Neural cell (in vitro differentiated cells): ENCODE results near the gene LGI4. TPM values are rescaled to one million over a fixed set of nuclear protein-coding genes. Genes with fewer than 3 reads are reported as not detected.
A peak's percentile ranks its signal among the peaks of the same experiment; 100 is the strongest.
"Not testable (repeated sequence)": the region's sequence is repeated elsewhere in the genome, so short reads cannot be mapped to it uniquely, and the experiment has no call there.

Experiments used
- H2AFZ ChIP-seq: fragments of 200-600, 300-800 bp; sonication (generic), shearing (Covaris generic); 2 replicates; pipeline ENCODE4 v1.6.0; 2014; ENCODE audit warnings: low read depth, mild to moderate bottlenecking, antibody characterized with exemption, low read length, moderate library complexity
- H3F3A ChIP-seq: fragments of 200-600 bp; shearing (Covaris generic); 2 replicates; pipeline ENCODE4 v1.6.1; 2016; ENCODE audit warnings: mild to moderate bottlenecking, moderate library complexity, mixed read lengths, antibody characterized with exemption, low read length; ENCODE audit not compliant: insufficient read depth, poor library complexity, severe bottlenecking
- H3K27ac ChIP-seq: fragments of 200-600, 300-800 bp; sonication (generic), shearing (Covaris generic); 2 replicates; pipeline ENCODE4 v1.5.1; 2014; ENCODE audit warnings: mild to moderate bottlenecking, low read length, moderate library complexity
- H3K27me3 ChIP-seq: fragments of 300-800, 200-600 bp; sonication (generic), shearing (Covaris generic); 2 replicates; pipeline ENCODE4 v1.6.0; 2014; ENCODE audit warnings: mild to moderate bottlenecking, low read depth, low read length, moderate library complexity; ENCODE audit not compliant: insufficient read depth
- H3K36me3 ChIP-seq: fragments of 300-800, 200-600 bp; sonication (generic), shearing (Covaris generic); 2 replicates; pipeline ENCODE4 v1.5.1; 2014; ENCODE audit warnings: mild to moderate bottlenecking, antibody characterized with exemption, low read length, moderate library complexity; ENCODE audit not compliant: insufficient read depth
- H3K4me2 ChIP-seq: fragments of 300-800, 200-600 bp; sonication (generic), shearing (Covaris generic); 2 replicates; pipeline ENCODE4 v1.6.0; 2014; ENCODE audit warnings: mild to moderate bottlenecking, low read length
- H3K4me3 ChIP-seq: fragments of 300-800, 200-600 bp; sonication (generic), shearing (Covaris generic); 2 replicates; pipeline ENCODE4 v1.5.1; 2014; ENCODE audit warnings: mild to moderate bottlenecking, low read length, moderate library complexity
- H3K79me2 ChIP-seq: fragments of 200-600 bp; shearing (Covaris generic); replicated peaks from 2 replicates; pipeline ENCODE4 v1.6.0; 2014; ENCODE audit warnings: mild to moderate bottlenecking, low read length, moderate library complexity; ENCODE audit not compliant: insufficient read depth
- H3K9ac ChIP-seq: fragments of 300-800, 200-600 bp; sonication (generic), shearing (Covaris generic); 2 replicates; pipeline ENCODE4 v1.6.1; 2016; ENCODE audit warnings: mild to moderate bottlenecking, low read length, mixed read lengths
- H3K9me2 ChIP-seq: fragments of 200-600 bp; shearing (Covaris generic); 2 replicates; pipeline ENCODE4 v1.6.1; 2016; ENCODE audit warnings: mild to moderate bottlenecking, low read length, mixed read lengths; ENCODE audit not compliant: insufficient read depth
- H3K9me3 ChIP-seq: fragments of 200-600, 300-800 bp; sonication (generic), shearing (Covaris generic); 2 replicates; pipeline ENCODE4 v1.6.1; 2016; ENCODE audit warnings: mild to moderate bottlenecking, mixed run types, low read length, moderate library complexity, mixed read lengths
- H4K20me1 ChIP-seq: fragments of 200-600 bp; shearing (Covaris generic); 2 replicates; pipeline ENCODE4 v1.6.1; 2016; ENCODE audit warnings: mild to moderate bottlenecking, mixed run types; ENCODE audit not compliant: insufficient read depth
- CTCF ChIP-seq: fragments of 450-650 bp; IDR thresholded peaks from 2 replicates; pipeline ENCODE4 v1.5.1; 2014; ENCODE audit warnings: antibody characterized with exemption, mild to moderate bottlenecking, moderate library complexity; ENCODE audit not compliant: poor library complexity, severe bottlenecking
- EZH2 ChIP-seq: fragments of 200-600, 300-800 bp; shearing (Covaris generic), sonication (generic); IDR thresholded peaks from 2 replicates; pipeline ENCODE4 v1.6.1; 2014; ENCODE audit warnings: antibody characterized with exemption, low read length, borderline replicate concordance, mild to moderate bottlenecking; ENCODE audit not compliant: insufficient read depth, poor library complexity, severe bottlenecking
- RAD21 ChIP-seq: fragments of 450-650 bp; conservative IDR thresholded peaks from 2 replicates; pipeline ENCODE4 v1.6.1; 2014; ENCODE audit warnings: antibody characterized with exemption, mild to moderate bottlenecking, moderate library complexity
- polyA plus RNA-seq: library from polyadenylated mRNA; depleted of rRNA; stranded (reverse); fragments of >200 nt; gene quantifications from 2 replicates; pipeline ENCODE4 v1.2.3, GENCODE V29; 2014

Gene LGI4
- polyA plus RNA-seq, 1 donor from 2014 or later = 0.63 TPM

- Histone ChIP-seq H3K9me3 (no peaks in the 10 kb centered on the region), H2AFZ (no peak within 1 kb of the TSS), H3K4me2 (no peak within 1 kb of the TSS), H3K27me3 (peaks cover 37% of the 10 kb centered on the region), H3K36me3 (no peaks in the 10 kb centered on the region), H3F3A (no peaks in the 10 kb centered on the region), H3K4me3 (peak within 1 kb of the TSS; percentile 25), H3K79me2 (no peaks in the 10 kb centered on the region), H3K9ac (no peak within 1 kb of the TSS), H3K27ac (no peak within 1 kb of the TSS), H3K9me2 (no peaks in the 10 kb centered on the region), H4K20me1 (no peaks in the 10 kb centered on the region)
- TF ChIP-seq RAD21 (no peak), EZH2 (peak; percentile 16)
These were observed 19.9 kb upstream of the LGI4 start, which contains the start of gene FXYD5 for GRCh38 chr19:35154525-35155406. Gene FXYD5, plus strand, starts transcription at chr19:35154735. Its CDS starts 816 bp downstream, at chr19:35155551.

- H3K27ac ChIP-seq = no peak overlapping the region
- H3K4me2 ChIP-seq = no peak overlapping the region
- no peaks in the 10 kb centered on the region for H3K36me3 ChIP-seq
- H3F3A ChIP-seq = no peaks in the 10 kb centered on the region
- peaks cover 37% of the 10 kb centered on the region for H3K27me3 ChIP-seq
- TF ChIP-seq EZH2 = no peak
- TF ChIP-seq CTCF = peak; percentile 48
- H4K20me1 ChIP-seq = no peaks in the 10 kb centered on the region
- H3K79me2 ChIP-seq = no peaks in the 10 kb centered on the region
- peak overlapping the region; percentile 25 for H3K4me3 ChIP-seq
- H3K9me3 ChIP-seq = no peaks in the 10 kb centered on the region
- no peaks in the 10 kb centered on the region for H3K9me2 ChIP-seq
- H2AFZ ChIP-seq = no peak overlapping the region
- no peak overlapping the region for H3K9ac ChIP-seq
These were observed 19.1 kb upstream of the LGI4 start for GRCh38 chr19:35153701-35154524.

- not testable (repeated sequence) for H3K4me3 ChIP-seq, H3K4me2 ChIP-seq, H4K20me1 ChIP-seq, H3K9me2 ChIP-seq, H3K9ac ChIP-seq, H3K79me2 ChIP-seq, H3F3A ChIP-seq, H3K27ac ChIP-seq, H3K36me3 ChIP-seq, H3K9me3 ChIP-seq, H2AFZ ChIP-seq
- H3K27me3 ChIP-seq = peaks cover 37% of the 10 kb centered on the region
These were observed 18.3 kb upstream of the LGI4 start for GRCh38 chr19:35153129-35153522.
